Activated CD4-positive, alpha-beta T cell treated with anti-CD3 and anti-CD28 coated beads, Interleukin-2, amount 50 U/mL, for 16 hours (primary cell): ENCODE measurements around the gene HBA2.
"Not testable (repeated sequence)": the region's sequence is repeated elsewhere in the genome, so short reads cannot be mapped to it uniquely, and the experiment has no call there.

Experiments
- DNase-seq: peaks from one replicate; pipeline ENCODE4 v3.0.0-alpha.2; 2020

HBA2 gene

DNA sequence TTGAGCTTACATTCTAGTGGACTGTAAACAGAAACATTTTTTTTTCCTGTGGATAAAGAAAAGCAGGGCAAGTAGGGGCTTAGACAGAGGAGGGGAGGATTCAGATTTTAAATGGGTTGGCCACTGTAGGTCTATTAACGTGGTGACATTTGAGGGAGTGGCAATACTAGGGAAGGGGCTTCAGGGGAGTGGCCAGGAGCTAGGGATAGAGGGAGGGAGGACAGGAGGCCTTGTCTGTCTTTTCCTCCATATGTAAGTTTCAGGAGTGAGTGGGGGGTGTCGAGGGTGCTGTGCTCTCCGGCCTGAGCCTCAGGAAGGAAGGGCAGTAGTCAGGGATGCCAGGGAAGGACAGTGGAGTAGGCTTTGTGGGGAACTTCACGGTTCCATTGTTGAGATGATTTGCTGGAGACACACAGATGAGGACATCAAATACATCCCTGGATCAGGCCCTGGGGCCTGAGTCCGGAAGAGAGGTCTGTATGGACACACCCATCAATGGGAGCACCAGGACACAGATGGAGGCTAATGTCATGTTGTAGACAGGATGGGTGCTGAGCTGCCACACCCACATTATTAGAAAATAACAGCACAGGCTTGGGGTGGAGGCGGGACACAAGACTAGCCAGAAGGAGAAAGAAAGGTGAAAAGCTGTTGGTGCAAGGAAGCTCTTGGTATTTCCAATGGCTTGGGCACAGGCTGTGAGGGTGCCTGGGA lies 13.4 kb upstream of the HBA2 start:
- no peak for DNase-seq

DNA sequence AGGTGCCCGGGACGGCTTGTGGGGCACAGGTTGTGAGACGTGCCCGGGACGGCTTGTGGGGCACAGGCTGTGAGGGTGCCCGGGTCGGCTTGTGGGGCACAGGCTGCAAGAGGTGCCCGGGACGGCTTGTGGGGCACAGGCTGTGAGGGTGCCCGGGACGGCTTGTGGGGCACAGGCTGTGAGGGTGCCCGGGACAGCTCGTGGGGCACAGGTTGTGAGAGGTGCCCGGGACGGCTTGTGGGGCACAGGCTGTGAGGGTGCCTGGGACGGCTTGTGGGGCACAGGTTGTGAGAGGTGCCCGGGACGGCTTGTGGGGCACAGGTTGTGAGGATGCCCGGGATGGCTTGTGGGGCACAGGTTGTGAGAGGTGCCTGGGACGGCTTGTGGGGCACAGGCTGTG lies 12.4 kb upstream of the HBA2 start:
- not testable (repeated sequence) for DNase-seq

DNA sequence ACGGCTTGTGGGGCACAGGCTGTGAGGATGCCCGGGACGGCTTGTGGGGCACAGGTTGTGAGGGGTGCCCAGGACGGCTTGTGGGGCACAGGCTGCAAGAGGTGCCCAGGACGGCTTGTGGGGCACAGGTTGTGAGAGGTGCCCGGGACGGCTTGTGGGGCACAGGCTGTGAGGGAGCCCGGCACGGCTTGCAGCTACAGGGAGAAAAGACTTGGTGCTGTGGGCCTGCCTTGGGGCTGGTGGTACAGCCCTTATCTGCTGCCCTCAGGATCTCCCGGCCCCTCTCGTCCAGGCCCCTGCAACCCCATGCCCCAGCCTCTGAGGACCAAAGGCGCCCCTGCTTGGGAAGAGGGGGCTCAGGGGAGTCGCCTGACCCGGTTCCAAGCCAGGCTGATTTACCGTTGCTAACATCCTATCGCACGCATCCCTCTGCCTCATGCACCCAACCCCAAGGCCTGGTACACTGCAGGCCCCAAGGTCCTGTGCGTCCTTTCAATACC lies 11.9 kb upstream of the HBA2 start:
- DNase-seq: no peak

DNA sequence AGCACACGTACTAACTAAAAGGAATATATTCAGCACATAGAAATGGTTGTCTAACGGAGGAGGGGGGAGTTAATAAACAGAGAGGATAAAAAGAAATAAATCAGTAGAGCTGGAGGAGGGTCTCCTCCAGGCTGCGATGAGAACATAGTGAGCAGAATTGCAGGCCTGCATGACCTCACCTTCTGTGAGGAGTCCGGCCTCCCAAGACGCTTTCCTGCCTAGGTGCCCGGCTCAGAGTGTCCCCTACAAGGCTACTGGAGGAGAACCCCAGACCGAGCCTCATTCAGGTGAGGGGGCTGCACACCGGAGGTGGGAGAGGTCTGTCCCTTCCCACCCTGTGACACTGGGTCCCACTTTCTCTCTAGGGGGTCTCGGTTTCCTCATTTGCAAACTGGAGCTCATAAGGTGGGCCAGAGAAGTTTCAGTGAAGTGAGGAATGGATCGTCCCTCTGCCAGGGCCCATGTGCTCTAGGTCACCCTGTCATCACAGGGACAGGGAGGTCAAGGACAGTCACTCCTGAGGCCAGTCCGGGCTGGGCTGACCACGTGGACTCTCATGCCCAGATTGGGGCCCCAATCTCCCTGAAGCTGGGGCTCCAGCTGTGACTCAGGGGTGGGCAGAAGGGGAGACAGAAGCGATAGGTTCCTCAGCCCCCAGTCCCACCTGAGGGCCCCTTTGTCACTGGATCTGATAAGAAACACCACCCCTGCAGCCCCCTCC lies 10.2 kb upstream of the HBA2 start:
- DNase-seq: no peak

DNA sequence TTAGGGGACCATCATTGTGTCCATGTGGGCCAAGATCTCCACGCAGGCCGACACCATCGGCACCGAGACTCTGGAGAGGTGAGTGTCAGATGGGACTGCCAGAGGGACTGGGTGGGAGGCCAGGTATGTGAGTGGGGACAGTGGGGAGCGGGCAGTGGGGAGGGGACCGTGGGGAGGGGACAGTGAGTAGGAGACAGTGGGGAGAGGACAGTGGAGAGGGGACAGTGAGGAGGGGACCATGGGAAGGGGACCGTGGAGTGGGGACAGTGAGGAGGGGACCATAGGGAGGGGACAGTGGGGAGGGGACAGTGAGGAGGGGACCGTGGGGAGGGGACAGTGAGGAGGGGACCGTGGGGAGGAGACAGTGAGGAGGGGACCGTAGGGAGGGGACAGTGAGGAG lies 9.5 kb upstream of the HBA2 start:
- not testable (repeated sequence) for DNase-seq

DNA sequence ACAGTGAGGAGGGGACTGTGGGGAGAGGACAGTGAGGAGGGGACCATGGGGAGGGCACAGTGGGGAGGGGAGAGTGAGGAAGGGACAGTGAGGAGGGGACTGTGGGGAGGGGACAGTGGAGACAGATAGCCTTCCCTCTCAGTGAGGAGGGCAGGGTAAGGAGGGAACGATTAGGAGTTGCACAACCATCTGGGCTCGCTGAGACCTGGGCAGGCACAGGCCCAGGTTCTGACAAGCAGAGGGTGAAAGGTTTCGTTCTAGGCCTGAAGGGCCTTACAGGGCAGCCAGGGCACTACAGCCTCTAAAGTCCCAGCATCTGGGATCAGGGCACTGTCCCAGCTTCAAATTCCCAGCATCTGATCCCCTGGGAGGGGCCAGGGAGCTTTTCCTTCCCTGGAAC lies 9.0 kb upstream of the HBA2 start:
- DNase-seq: not testable (repeated sequence)

DNA sequence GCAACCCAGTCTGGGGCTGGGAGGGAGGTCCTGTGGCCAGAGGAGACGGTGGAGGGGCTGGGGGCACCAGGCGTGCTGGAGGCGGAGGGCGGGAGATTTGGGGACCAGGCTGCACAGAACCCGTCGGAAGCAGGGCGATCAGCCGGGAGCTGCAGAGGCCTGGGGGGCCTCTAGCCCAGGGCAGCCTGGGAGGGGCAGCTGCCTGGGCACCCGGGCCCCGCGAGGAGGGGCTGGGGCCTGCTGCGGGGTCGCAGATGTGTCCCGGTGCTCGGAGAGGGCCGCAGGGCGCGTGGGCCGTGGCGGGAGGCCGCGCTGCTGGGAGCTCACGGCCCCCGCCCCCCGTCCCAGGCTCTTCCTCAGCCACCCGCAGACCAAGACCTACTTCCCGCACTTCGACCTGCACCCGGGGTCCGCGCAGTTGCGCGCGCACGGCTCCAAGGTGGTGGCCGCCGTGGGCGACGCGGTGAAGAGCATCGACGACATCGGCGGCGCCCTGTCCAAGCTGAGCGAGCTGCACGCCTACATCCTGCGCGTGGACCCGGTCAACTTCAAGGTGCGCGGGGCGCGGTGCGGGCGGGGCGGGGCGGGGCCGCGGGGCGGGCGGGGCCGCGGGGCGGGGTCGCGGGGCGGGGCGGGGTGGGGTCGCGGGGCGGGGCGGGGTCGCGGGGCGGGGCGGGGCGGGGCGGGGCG lies 8.4 kb upstream of the HBA2 start:
- not testable (repeated sequence) for DNase-seq

DNA sequence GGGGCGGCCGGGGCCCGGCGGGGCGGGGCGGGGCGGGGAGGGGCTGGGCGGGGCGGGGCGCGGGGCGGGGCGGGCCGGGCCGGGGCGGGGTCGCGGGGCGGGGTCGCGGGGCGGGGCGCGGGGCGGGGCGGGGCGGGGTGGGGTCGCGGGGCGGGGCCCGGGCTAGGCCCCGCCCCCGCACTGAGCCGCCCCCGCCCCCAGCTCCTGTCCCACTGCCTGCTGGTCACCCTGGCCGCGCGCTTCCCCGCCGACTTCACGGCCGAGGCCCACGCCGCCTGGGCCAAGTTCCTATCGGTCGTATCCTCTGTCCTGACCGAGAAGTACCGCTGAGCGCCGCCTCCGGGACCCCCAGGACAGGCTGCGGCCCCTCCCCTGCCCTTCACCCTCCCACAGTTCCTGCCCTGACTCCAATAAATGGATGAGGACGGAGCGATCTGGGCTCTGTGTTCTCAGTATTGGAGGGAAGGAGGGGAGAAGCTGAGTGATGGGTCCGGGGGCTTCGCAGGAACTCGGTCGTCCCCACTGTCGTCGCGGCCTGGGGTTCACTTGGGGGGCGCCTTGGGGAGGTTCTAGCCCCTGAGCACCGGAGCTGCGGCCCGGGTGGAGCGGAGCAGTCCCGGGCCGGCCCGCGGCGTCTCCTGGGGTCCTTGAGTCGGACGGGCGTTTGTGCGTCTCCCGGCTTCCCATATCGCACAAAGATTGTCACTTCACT lies 7.7 kb upstream of the HBA2 start:
- no peak for DNase-seq

DNA sequence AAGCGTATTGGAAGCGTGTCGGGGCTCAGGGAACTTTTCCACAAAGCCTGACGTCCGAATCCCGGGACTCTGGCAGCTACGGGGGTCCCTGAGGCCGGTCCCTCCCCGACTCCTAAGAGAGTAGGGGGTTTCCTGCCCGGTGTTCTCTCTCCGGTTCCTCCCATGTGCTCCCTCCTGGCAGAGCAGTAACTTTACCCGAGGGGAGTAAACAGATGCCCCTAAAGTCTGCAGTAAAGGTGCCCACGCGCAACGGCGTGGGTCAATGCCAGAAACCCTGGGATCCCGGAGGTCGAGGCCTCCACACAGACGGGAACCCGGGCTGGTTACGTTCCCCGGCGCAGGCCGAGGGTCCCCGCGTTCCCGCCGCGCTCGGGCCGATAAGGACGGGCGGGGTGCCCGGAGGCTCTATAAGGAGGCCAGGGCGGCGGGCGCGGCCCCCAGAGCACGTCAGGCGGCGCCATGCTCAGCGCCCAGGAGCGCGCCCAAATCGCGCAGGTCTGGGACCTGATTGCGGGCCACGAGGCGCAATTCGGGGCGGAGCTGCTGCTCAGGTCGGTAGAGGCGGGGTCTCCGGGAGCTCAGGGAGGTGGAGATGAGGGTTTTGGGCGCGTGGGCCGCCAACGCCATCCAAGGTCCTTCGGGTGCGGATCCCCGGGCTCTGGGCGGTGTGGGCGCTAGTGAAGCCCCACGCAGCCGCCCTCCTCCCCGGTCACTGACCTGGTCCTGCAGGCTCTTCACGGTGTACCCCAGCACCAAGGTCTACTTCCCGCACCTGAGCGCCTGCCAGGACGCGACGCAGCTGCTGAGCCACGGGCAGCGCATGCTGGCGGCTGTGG lies 6.9 kb upstream of the HBA2 start, which contains the start of gene HBM:
Gene HBM, plus strand, starts transcription at position 440 of the 836 bp plus-strand sequence. Its CDS starts 20 bp downstream, at position 460.
- DNase-seq: no peak

DNA sequence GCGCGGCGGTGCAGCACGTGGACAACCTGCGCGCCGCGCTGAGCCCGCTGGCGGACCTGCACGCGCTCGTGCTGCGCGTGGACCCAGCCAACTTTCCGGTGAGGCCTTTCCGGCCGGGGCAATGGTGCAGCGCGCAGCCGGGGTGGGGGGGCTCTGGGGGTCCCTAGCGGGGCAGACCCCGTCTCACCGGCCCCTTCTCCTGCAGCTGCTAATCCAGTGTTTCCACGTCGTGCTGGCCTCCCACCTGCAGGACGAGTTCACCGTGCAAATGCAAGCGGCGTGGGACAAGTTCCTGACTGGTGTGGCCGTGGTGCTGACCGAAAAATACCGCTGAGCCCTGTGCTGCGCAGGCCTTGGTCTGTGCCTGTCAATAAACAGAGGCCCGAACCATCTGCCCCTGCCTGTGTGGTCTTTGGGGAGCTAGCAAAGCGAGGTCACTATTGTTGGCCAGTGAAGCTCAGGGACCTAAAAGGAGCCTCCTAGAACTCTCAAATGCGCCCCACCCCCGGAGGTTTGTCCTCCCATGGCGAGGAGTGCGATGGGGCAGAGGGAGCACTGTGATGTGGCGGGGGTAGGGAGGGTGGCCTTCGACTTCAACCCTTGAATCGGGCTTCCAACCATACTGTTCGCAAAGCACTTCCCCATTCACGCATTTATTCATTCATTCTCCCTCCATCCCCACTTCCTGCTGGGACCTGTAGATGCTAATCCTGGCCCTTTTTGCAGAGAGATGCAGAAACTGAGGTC lies 6.1 kb upstream of the HBA2 start:
- DNase-seq: no peak

DNA sequence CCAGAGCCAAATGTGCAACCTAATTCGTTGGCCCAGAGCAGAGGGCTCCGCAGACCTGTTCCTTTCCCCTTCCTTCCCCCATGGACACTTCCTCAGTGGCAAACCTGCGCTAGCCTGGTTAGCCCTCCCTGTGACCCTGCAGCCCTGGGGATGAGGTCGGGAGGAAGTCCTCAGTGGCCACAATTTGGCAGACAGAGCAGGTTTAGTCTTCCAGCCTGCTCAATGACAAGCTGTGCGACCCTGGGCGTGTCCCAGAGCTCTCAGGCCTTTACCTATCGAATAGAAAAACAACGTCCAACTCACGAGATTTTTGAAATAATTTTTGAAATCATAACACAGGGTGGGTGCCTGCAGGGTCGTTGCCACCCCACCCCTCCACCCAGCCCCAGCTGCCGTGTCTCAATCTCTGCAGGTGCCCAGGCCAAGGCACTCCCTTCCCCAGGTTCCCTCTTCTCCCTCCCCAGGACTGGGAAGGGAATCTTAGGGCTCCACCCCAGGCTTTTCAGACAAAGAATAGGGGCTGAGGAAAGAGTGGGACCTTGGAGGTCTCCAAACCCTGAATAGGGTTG lies 5.5 kb upstream of the HBA2 start:
- no peak for DNase-seq

DNA sequence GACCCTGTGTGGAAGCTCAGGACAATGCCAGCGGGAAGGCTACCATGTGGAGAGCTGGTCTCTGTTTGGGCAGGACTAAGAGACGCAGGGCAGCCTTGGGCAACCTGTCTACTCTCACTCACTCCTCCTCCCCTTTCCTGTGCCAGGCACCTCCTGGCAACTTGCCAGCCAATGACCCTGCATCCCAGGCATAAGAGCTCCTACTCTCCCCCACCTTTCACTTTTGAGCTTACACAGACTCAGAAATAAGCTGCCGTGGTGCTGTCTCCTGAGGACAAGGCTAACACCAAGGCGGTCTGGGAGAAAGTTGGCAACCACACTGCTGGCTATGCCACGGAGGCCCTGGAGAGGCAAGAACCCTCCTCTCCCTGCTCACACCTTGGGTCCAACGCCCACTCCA lies 4.3 kb upstream of the HBA2 start:
- no peak for DNase-seq

DNA sequence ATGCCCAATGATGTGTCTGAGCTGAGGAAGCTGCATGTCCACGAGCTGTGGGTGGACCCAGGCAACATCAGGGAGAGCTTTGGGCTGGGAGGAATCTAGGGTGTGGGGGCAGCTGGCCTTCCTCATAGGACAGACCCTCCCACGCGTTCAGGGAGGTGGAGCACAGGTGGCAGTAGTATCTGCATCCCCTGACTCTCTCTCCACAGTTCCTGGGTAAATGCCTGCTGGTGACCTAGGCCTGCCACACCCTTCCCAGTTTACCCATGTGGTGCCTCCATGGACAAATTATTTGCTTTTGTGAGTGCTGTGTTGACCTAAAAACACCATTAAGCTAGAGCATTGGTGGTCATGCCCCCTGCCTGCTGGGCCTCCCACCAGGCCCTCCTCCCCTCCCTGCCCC lies 3.7 kb upstream of the HBA2 start:
- no peak for DNase-seq

DNA sequence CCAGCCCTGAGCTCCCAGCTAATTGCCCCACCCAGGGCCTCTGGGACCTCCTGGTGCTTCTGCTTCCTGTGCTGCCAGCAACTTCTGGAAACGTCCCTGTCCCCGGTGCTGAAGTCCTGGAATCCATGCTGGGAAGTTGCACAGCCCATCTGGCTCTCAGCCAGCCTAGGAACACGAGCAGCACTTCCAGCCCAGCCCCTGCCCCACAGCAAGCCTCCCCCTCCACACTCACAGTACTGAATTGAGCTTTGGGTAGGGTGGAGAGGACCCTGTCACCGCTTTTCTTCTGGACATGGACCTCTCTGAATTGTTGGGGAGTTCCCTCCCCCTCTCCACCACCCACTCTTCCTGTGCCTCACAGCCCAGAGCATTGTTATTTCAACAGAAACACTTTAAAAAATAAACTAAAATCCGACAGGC lies 2.6 kb upstream of the HBA2 start:
- not testable (repeated sequence) for DNase-seq

DNA sequence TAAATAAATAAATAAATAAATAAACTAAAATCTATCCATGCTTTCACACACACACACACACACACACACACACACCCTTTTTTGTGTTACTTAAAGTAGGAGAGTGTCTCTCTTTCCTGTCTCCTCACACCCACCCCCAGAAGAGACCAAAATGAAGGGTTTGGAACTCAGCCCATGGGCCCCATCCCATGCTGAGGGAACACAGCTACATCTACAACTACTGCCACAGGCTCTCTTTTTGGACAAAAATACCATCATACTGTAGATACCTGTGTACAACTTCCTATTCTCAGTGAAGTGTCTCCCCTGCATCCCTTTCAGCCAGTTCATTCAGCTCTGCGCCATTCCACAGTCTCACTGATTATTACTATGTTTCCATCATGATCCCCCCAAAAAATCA lies 1.9 kb upstream of the HBA2 start:
- DNase-seq: no peak

DNA sequence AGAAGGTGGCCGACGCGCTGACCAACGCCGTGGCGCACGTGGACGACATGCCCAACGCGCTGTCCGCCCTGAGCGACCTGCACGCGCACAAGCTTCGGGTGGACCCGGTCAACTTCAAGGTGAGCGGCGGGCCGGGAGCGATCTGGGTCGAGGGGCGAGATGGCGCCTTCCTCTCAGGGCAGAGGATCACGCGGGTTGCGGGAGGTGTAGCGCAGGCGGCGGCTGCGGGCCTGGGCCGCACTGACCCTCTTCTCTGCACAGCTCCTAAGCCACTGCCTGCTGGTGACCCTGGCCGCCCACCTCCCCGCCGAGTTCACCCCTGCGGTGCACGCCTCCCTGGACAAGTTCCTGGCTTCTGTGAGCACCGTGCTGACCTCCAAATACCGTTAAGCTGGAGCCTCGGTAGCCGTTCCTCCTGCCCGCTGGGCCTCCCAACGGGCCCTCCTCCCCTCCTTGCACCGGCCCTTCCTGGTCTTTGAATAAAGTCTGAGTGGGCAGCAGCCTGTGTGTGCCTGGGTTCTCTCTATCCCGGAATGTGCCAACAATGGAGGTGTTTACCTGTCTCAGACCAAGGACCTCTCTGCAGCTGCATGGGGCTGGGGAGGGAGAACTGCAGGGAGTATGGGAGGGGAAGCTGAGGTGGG lies 657 bp downstream of the HBA2 start:
- not testable (repeated sequence) for DNase-seq

DNA sequence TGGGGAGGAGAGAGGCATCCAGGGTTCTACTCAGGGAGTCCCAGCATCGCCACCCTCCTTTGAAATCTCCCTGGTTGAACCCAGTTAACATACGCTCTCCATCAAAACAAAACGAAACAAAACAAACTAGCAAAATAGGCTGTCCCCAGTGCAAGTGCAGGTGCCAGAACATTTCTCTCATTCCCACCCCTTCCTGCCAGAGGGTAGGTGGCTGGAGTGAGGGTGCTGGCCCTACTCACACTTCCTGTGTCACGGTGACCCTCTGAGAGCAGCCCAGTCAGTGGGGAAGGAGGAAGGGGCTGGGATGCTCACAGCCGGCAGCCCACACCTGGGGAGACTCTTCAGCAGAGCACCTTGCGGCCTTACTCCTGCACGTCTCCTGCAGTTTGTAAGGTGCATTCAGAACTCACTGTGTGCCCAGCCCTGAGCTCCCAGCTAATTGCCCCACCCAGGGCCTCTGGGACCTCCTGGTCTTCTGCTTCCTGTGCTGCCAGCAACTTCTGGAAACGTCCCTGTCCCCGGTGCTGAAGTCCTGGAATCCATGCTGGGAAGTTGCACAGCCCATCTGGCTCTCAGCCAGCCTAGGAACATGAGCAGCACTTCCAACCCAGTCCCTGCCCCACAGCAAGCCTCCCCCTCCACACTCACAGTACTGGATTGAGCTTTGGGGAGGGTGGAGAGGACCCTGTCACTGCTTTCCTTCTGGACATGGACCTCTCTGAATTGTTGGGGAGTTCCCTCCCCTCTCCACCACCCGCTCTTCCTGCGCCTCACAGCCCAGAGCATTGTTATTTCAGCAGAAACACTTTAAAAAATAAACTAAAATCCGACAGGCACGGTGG lies 1.5 kb downstream of the HBA2 start:
- not testable (repeated sequence) for DNase-seq

DNA sequence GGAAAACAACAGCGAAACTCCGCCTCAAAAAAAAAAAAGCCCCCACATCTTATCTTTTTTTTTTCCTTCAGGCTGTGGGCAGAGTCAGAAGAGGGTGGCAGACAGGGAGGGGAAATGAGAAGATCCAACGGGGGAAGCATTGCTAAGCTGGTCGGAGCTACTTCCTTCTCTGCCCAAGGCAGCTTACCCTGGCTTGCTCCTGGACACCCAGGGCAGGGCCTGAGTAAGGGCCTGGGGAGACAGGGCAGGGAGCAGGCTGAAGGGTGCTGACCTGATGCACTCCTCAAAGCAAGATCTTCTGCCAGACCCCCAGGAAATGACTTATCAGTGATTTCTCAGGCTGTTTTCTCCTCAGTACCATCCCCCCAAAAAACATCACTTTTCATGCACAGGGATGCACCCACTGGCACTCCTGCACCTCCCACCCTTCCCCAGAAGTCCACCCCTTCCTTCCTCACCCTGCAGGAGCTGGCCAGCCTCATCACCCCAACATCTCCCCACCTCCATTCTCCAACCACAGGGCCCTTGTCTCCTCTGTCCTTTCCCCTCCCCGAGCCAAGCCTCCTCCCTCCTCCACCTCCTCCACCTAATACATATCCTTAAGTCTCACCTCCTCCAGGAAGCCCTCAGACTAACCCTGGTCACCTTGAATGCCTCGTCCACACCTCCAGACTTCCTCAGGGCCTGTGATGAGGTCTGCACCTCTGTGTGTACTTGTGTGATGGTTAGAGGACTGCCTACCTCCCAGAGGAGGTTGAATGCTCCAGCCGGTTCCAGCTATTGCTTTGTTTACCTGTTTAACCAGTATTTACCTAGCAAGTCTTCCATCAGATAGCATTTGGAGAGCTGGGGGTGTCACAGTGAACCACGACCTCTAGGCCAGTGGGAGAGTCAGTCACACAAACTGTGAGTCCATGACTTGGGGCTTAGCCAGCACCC lies 2.6 kb downstream of the HBA2 start:
- no peak for DNase-seq
